HG02943 (cell line): ENCODE results near the gene FBXO3.

Source experiments
- ATAC-seq: cut with Tn5 transposase; IDR thresholded peaks from one replicate; pipeline ENCODE4 v1.9.1; 2021; ENCODE audit warnings: mild to moderate bottlenecking, low read depth, moderate library complexity; ENCODE audit not compliant: unreplicated experiment

The FBXO3 gene

DNA sequence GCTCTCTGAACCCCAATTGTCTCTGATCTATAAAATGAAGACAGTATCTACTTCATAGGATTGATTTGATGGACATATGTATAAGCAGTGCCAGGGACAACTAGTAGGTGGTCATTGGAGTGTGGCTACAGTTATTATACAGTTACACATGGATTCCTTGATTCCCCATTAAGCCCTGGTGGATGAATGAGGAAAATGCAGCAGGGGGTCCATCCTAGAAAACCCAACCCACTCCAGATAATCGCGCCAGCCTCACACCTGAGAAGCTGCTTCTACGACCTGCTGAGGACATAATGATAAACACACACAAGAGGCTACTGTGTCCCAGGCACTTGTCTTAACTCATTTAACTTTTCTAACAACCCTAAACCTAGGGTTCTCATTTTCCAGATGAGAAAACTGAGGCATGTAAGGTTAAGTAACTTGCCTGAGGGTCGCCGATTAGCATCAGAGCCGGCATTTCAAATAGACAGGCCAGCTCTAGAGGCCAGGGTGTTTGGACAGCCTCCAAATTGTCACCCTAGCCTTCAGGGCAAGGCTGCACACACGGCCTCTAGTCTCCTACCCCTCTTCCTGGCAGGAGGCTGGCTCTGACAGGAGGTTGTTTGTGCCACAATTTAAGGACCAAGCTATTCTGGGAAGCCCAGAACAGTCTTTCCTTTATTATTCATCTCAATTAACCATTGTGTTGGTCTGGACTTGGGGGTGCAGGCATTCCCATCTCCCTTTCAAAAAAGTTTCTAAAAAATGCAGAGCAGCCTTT lies 69.9 kb downstream of the FBXO3 start:
- no peak for ATAC-seq

DNA sequence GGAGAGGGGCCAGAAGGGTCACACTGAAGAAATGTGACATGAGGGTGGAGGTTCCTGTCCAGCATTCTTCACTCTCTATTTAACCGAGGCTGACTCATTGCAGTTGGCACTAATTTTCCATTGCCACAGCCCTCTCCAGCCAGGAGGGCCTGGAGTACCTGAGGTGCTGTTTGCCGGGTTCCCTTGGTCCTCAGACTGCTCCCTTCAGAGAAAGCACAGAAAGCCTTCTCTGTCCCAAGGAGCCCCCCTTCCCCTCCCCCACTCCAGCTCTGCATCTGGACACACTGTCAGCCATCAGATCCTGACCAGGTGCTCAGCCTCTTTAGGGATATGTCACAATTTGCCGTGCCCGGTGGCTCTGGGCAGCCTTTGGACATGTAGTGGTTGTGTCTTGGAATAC lies 70.5 kb downstream of the FBXO3 start:
- no peak for ATAC-seq

DNA sequence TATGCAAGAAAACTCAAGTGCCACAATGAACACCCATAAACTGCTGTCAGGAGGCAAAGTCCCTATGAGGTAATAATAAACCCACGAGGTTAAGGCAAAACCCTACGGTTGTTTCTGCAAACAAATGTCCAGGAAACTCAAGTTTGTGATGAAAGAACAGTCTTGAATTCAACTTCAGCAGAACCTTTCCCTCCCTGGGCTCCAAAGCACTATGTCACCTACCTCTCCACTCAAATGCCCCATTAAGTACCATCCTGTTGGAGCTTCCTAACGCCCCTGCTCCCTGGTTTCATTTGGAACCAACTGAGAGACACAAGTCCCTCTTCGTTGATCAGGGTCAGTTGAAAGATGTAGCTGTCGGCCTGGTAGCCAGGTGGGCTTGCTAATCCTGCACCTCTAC lies 71.1 kb downstream of the FBXO3 start:
- ATAC-seq, result no peak

DNA sequence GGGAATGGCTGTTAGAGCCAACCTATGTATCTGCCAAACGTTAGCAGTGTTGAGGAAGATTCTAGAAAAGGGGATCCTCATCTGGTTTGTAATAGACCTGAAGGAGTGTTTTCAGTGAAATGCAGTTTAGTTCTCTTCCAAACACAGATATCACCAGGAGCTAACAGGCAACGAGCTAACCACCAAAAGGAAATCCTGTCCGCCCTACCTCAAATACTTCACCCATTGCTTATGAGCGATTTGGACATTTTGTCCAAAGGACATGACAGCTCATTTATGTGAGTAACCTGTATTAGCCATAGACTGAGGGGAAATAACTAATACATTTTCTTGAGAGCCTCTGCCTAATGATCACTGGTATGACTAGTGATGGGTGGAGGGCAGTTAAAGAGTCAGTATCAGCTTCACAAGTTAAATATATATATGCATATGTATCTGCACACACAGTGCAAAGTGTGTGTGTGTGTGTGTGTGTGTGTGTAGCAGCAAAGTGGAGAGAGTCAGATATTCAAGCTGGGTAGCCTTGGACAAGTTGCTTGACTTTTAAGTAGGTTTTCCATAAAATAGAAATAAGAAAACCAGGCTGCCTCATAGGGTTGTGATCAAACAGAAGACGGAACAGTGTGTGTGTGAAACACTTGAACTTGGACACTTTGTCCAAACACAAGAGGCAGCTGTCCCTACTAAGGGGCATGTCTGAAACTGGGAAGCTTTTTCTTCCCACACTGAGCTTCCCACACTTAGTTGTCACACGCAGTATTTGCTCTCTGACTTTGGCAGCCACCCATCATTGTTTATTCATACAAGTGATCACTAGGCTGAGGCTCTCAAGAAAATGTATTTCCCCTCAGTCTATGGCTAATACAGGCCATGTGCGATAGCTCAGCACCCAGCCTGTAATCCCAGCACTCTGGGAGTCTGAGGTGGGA lies 72.8 kb downstream of the FBXO3 start:
- no peak for ATAC-seq

DNA sequence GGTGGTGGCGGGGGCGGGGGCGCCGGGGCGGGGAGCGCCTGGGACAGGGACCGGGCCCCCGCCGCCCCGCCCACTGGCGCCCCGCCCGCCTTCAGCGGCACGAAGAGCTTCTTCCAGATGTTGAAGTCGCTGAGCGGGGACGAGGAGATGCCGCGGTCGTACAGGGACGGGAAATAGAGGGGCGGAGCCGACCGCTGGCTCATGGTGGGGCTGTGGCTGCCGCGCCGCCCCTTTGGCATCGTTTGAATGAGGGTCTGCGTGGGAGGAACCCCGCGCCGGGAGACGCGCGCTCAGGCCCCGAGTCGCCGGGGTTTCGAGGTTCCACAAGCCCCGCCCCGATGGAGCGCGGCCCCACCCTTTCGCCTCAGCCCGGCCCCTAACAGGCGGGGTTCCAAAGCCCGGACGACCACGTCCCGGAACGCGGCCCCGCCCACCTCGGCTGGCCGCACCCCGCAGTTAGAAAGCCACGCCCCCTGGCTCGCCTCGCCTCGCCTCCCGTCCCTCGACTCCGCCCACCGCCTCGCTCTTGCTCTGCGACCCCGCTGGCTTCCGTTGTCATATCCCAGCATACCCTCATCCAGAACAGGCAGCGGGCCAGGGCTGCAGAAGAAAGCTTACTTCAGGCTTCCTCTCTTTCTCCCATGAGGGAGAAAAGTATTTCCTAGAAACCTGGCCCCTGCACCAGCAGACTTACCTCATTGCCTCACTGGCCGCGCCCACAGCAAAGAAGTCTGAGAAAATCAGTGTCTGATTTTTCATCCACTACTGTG lies 73.6 kb downstream of the FBXO3 start, which contains the start of gene C11orf91:
Gene C11orf91, minus strand, starts transcription at position 325 of the 770 bp plus-strand sequence. Its CDS starts 86 bp downstream, at position 239.
- ATAC-seq, result peak; percentile 84

DNA sequence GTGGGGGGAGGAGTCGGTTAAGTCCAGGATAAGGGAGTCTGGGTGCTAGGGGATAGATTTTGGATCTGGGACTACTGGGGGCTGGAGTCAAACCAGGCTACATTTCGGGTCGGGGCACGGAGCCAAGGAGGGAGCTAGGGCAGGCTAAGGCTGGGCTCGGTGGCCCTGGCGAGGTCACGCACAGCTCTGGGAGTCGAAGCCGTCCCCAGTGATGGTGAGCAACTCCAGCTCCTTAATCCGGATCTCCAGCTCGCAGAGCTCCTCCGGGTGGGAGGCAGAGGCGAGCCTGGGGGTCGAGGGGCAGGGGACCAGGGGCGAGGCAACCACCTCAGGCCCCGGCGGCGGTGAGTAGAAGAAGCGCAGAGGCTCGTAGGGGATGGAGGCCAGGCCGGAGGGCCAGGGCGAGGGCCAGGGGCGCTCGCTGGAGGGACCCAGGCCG lies 74.2 kb downstream of the FBXO3 start:
- no peak for ATAC-seq

DNA sequence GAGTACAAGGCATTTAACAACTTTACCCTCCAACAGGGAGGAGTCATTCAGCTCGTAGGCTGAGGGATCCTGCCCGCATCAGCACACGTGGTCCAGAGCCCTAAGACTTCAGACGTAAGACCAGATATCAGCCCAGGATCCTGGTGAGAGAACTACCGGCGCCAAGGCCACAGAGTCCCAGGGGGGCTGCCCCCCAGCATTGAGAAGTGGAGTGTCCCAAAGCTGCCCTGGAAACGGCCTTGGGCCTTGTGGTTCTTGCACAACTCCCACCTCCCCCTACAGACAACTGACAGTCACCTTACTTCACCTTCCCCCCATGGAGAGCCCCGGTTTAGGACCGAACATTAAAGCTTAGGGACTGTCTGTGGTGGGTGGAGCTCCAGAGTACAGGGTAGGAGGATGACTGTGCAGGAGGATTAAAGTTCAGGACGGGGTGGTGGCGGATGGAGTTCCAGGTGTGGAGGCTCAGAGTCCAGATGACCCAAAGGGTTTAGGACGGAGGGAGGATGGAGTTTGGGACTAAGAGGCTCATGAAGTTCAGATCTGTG lies 74.7 kb downstream of the FBXO3 start:
- no peak for ATAC-seq

DNA sequence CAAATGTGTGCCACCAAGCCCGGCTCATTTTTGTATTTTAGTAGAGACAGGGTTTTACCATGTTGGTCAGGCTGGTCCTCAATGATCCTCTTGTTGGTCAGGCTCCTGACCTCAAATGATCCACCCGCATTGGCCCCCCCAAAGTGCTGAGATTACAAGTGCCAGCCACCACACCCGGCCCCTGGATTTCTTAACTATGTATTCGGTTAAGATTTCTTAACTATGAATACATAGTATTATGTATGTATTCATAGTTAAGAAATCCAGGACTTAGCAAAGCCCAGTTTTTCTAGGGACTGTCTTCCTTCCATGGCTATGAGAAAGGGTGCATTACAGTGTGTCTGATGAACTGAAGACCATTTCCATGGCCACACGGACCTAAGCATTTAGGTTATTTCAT lies 75.4 kb downstream of the FBXO3 start:
- ATAC-seq, result no peak

DNA sequence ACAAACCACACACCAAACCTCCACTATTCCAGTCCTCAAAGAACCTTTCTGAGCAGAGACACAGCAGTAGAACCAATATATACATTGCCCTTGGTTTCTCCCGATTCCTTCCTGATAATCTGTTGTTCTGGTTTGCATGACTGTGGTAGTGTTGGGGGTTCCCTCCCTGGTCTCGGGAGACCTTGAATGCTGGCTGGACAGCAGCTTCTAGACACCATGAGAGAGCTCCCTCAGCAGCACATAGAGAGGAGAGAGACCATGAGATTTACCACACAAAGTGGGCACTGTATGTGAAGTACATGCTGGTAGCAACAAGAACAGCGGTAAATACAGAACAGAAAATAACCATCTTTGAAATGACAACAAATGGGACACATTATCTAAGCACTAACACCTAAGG lies 76.3 kb downstream of the FBXO3 start:
- ATAC-seq, result no peak

DNA sequence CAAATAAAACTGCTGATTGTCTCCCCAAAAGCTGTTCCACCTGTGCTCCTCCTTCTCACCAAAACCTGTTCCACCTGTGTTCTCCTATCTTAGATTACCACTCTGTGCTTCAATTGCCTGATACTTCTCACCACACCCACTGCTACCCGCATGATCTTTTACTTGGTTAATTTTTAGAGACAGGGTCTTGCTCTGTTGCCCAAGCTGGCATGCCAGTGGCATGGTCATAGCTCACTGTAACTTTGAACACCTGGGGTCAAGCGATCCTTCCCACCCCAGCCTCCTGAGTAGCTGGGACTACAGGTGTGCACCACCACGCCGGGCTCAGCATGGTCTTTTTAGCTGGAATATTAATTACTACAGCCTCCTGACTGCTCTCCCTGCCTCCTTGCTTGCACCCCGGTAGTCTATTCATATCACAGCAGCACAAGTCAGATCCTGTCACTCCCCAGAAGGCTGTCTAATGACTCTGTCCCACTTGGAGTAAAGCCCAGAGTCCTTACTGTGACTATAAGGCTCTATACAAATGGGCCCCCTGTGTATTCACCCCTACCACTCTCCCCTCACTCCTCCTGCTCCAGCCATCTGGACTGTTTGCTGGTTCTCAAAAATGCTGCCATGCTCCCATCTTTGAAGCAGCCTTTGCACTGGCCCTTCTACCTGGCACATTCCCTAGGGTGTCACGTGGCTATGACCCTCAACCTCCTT lies 77.2 kb downstream of the FBXO3 start:
- ATAC-seq, result no peak

DNA sequence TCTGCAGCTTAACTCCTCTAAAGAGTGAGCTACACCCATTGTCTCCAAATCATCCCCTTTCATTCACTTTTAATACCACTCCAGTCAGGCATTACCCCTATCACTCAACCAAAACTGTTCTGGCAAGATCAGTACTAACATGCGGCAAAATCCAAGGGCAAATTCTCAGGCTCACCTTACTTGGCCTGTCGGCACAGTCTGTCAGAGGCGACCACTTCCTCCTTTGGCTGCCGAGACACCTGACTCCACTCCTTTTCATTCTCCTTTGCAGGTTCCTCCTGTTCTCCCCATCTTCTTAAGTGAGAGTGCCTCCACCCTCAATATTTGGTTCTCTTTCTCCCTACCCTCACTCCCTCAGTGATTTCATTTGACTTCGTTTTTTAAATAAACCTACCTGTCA lies 77.9 kb downstream of the FBXO3 start:
- ATAC-seq, result no peak

DNA sequence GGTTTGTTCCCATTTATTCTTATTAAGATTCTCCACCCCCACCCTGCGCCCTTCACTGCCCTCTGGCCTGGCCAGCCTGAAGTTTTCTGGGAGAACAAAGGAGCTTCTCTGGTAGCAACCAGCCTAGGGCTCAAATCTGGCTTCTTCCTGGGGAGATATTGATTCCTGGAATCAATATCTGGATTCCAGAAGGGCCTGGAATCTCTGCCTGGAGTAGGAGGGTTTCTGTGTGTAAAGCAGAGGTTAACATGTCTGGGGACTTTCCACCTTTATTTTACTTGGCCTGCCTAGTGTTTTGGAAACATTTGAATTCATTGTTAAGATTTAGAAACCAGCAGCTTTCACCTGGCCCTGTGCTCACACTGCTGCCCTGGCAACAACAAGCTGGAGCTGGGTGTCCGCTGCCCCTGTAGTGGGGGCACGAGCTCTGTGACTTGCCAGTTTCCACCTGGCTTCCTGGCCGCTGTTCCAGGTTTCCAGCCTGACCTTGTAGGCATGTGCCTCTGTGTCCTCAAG lies 79.2 kb downstream of the FBXO3 start:
- no peak for ATAC-seq

DNA sequence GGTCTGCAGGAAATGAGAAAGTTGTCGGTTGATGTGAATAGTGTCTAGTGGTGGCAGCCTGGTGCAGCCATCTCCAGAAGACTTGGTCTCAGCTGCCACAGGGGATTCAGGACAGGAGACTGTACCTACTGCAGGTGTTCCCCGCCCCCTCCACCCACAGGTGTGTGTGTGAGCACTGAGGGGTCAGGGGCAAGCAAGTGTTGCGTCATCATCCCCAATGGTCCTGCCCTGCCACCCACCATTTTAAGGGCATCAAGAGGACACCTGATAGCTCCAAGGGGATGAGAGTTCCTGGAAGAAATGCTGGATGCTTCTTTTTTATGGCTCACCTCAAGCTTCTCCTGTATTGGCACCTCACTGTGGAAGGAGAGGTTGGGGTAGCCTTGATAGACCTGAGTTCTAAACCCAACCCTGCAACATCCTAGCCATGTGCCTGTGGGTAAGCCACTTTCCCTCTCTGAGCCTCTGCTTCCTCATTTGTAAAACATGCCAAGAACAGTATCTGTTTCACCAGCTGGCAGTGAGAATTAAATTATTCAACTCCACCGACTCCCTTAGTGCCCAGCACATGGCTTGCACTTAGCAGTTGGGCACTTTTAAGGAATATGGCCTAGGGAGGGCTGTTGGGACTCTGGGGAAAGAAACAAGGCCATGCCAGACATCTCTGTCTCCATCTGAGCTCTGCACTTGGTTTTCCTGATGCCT lies 79.8 kb downstream of the FBXO3 start:
- no peak for ATAC-seq

DNA sequence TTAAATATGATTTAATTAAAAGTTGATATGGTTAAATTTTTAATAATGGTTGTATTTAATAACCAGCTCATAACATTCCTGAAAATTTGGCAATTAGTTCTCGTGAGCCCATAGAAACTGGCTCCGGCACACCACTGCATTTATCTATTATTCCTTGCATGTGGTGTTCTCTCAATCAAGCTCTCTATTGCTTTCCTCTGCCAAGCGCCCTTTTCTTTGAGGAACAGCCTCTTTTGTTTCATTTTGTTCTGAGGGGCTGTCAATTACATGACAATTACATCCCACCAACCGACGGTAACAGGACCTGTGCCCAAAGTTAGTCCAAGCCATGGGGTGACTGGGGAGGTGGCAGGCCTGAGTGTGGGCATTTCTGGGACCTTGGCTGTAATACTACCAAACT lies 81.8 kb downstream of the FBXO3 start:
- no peak for ATAC-seq

DNA sequence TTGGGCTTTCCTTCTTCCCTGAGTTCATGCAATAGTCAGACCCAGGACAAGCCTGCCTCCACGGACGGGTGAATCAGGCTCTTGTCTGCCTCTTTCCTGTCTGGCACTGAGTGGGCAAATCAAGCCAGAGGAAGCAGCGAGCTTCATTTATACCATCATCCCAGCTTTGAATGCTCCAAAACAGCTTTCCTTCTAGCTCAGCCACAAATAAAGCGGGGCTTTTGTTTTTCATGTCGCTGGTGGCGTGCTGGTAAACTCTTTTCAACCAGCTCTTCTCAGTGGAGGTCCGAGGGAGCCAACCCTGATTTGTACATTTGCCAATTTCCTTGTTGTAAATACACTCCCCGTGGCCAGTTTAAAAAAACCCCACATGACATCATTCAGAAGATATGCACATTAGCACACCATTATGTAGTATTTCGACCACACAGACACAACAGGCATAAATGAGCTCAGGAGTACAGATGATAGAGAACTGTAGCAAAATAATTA lies 82.3 kb downstream of the FBXO3 start:
- no peak for ATAC-seq

DNA sequence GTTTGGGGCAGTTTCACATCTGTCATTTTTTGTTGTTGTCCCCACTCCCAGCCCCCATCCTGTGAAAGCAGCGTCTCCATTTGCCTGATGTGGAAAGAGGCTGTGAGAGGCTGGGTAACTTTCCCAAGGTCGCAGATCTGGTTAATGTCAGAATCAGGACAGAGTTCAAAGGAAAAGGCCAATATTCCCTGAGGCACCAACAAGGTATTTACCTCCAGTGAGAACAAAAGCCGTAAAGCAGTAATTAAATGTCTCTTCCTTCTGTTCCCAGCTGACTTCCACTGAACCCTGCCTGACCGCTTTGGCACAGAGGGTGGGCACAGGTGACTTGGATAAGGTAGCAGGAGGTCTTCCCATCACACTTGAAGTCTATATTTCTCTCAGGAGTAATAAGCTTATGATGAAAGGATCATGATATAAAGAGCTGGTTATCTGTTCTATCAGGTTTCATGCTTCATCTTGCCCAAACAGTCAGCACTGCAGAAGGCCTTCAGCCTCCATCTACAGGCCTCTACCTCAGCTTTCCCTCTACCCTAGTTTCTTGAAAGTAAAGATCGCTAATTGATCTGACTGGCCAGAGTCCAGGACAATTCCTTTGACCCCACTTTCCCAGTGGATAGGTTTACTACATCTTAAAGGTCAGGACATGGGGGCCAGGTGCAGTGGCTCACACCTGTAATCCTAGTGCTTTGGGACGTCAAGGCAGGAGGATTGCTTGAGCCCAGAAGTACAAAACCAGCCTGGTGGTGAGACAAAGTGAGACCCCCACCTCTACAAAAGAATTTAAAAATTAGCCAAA lies 83.1 kb downstream of the FBXO3 start:
- no peak for ATAC-seq
